ENCODE results near the gene TRPM6.

TRPM6 gene

GRCh38 chr9:74728176-74728575 is 159.5 kb downstream of the TRPM6 start:
- TF ChIP-seq CTCF (conservative IDR thresholded peaks at IDR 0.05): no peak
- no peak for TF ChIP-seq ZFX (IDR thresholded peaks at IDR 0.05)
- H3K27ac ChIP-seq: no peak overlapping the region

- no peak overlapping the region for H3K27ac ChIP-seq
- no peak for TF ChIP-seq CTCF (conservative IDR thresholded peaks at IDR 0.05)
- TF ChIP-seq ZFX (IDR thresholded peaks at IDR 0.05): no peak
Observed at GRCh38 chr9:74726581-74726980, 161.1 kb downstream of the TRPM6 start.

GRCh38 chr9:74724317-74724716 is 163.4 kb downstream of the TRPM6 start:
- TF ChIP-seq CTCF (conservative IDR thresholded peaks at IDR 0.05): no peak
- TF ChIP-seq ZFX (IDR thresholded peaks at IDR 0.05): no peak
- no peak overlapping the region for H3K27ac ChIP-seq

GRCh38 chr9:74721696-74722660 is 165.7 kb downstream of the TRPM6 start:
- TF ChIP-seq ZFX (IDR thresholded peaks at IDR 0.05): no peak

GRCh38 chr9:74719306-74719705 is 168.4 kb downstream of the TRPM6 start:
- no peak overlapping the region for H3K27ac ChIP-seq
- TF ChIP-seq CTCF (conservative IDR thresholded peaks at IDR 0.05) (no peak), ZFX (IDR thresholded peaks at IDR 0.05) (no peak)

More at GRCh38 chr9:74721696-74722660, 165.7 kb downstream of the TRPM6 start:
- no peak overlapping the region for H3K27ac ChIP-seq

- no peak for TF ChIP-seq ZFX (IDR thresholded peaks at IDR 0.05)
- TF ChIP-seq CTCF (conservative IDR thresholded peaks at IDR 0.05): no peak
- no peak overlapping the region for H3K27ac ChIP-seq
Observed at GRCh38 chr9:74718709-74719108, 169.0 kb downstream of the TRPM6 start.

GRCh38 chr9:74711341-74711740 is 176.4 kb downstream of the TRPM6 start:
- H3K27ac ChIP-seq: no peak overlapping the region

More at GRCh38 chr9:74711341-74711740, 176.4 kb downstream of the TRPM6 start:
- TF ChIP-seq CTCF (conservative IDR thresholded peaks at IDR 0.05) (no peak), ZFX (IDR thresholded peaks at IDR 0.05) (no peak)
